GM19043 (cell line): ENCODE results near the gene FAM222A.

Experiments used
- ATAC-seq: cut with Tn5 transposase; IDR thresholded peaks from one replicate; pipeline ENCODE4 v1.9.1; 2021; ENCODE audit warnings: low read depth; ENCODE audit not compliant: unreplicated experiment

The FAM222A gene

GRCh38 chr12:109713187-109714070, at the start of gene FAM222A:
TSS of gene FAM222A (plus strand) at chr12:109713825. CDS start at chr12:109744147, 30,322 bp downstream.
- ATAC-seq, result peak; percentile 83

- ATAC-seq, result no peak
These were observed 49.2 kb upstream of the FAM222A start for GRCh38 chr12:109664402-109664801.

- ATAC-seq, result no peak
These were observed 47.6 kb upstream of the FAM222A start for GRCh38 chr12:109666068-109666467.

GRCh38 chr12:109670731-109671130, 42.9 kb upstream of the FAM222A start:
- no peak for ATAC-seq

GRCh38 chr12:109671502-109671901, 42.1 kb upstream of the FAM222A start:
- no peak for ATAC-seq

- ATAC-seq, result no peak
These were observed 40.2 kb upstream of the FAM222A start for GRCh38 chr12:109673379-109673778.

GRCh38 chr12:109673884-109674283, 39.7 kb upstream of the FAM222A start:
- ATAC-seq, result no peak

GRCh38 chr12:109675411-109675810, 38.2 kb upstream of the FAM222A start:
- no peak for ATAC-seq

- no peak for ATAC-seq
These were observed 36.3 kb upstream of the FAM222A start for GRCh38 chr12:109677279-109677691.

GRCh38 chr12:109678719-109679118, 34.9 kb upstream of the FAM222A start:
- no peak for ATAC-seq

- ATAC-seq, result no peak
These were observed 33.9 kb upstream of the FAM222A start for GRCh38 chr12:109679501-109680263.

- no peak for ATAC-seq
These were observed 33.2 kb upstream of the FAM222A start for GRCh38 chr12:109680264-109681005.

GRCh38 chr12:109681986-109682707, 31.5 kb upstream of the FAM222A start:
- ATAC-seq, result no peak

GRCh38 chr12:109682708-109683060, 30.9 kb upstream of the FAM222A start:
- ATAC-seq, result no peak

GRCh38 chr12:109683316-109683715, 30.3 kb upstream of the FAM222A start:
- ATAC-seq, result no peak

GRCh38 chr12:109685574-109686447, 27.8 kb upstream of the FAM222A start:
- ATAC-seq, result no peak

GRCh38 chr12:109686523-109686922, 27.1 kb upstream of the FAM222A start:
- ATAC-seq, result no peak

GRCh38 chr12:109687250-109687649, 26.4 kb upstream of the FAM222A start:
- ATAC-seq, result no peak

GRCh38 chr12:109689426-109689825, 24.2 kb upstream of the FAM222A start:
- ATAC-seq, result no peak
